CD4-positive, alpha-beta T cell (primary cell): Measurements from ENCODE around the gene MAP3K20. TPM values are rescaled to one million over a fixed set of nuclear protein-coding genes. Genes with fewer than 3 reads are reported as not detected.

ENCODE experiments used
- ATAC-seq: fragments of 200-7000 bp; cut with Tn5 transposase; one replicate; pipeline ENCODE4 v1.10.0; 2022; ENCODE audit warnings: mild to moderate bottlenecking; ENCODE audit not compliant: poor library complexity
- CTCF ChIA-PET: fragments of 350-600 bp; sonication (Branson Sonifier 250); formaldehyde crosslinking; loops from one replicate; lab custom pipeline; 2021; ENCODE audit warnings: antibody characterized with exemption, inconsistent platforms; lab: Charles Lee
- POLR2A ChIA-PET: fragments of 350-600 bp; sonication (Branson Sonifier 250); formaldehyde crosslinking; loops from one replicate; lab custom pipeline; 2021; ENCODE audit warnings: antibody characterized with exemption, inconsistent platforms; lab: Charles Lee
- DNase-seq, 14 experiments: peaks; one replicate each; pipeline ENCODE4 v3.0.0-alpha.2; 2013 to 2020; ENCODE audit warnings: mixed read lengths in 2 of 14
- H3K27ac ChIP-seq, 2 donors: one replicate each; pipeline versions ENCODE4 v1.5.1 to v1.7.0; 2013; ENCODE audit warnings: low read length in 2 of 2, low read depth in 1 of 2, mild to moderate bottlenecking in 1 of 2
- H3K27me3 ChIP-seq, 2 experiments: 1 replicate in 1 of 2; 2 replicates in 1 of 2; pipeline versions ENCODE4 v1.6.1 to v1.7.0; 2013; ENCODE audit warnings: low read length in 2 of 2, control low read depth in 1 of 2, mild to moderate bottlenecking in 1 of 2, moderate library complexity in 1 of 2; ENCODE audit not compliant: insufficient read depth in 2 of 2, control insufficient read depth in 1 of 2
- H3K36me3 ChIP-seq: one replicate; pipeline ENCODE4 v1.6.1; 2013; ENCODE audit warnings: low read length, control low read depth; ENCODE audit not compliant: insufficient read depth
- H3K4me1 ChIP-seq: one replicate; pipeline ENCODE4 v1.6.1; 2013; ENCODE audit warnings: low read length, control low read depth; ENCODE audit not compliant: insufficient read depth
- H3K4me3 ChIP-seq: one replicate; pipeline ENCODE4 v1.5.1; 2013; ENCODE audit warnings: mild to moderate bottlenecking, low read length, moderate library complexity
- H3K9me3 ChIP-seq, 2 experiments: 1 replicate in 1 of 2; 2 replicates in 1 of 2; pipeline versions ENCODE4 v1.6.1 to v1.7.0; 2013; ENCODE audit warnings: low read length in 2 of 2, mild to moderate bottlenecking in 2 of 2, control low read depth in 1 of 2, moderate library complexity in 1 of 2; ENCODE audit not compliant: control insufficient read depth in 1 of 2, insufficient read depth in 1 of 2
- H3K27ac Mint-ChIP-seq: one replicate; pipeline ENCODE4 v1.8.0; 2020; ENCODE audit warnings: mixed read lengths
- H3K27me3 Mint-ChIP-seq: one replicate; pipeline ENCODE4 v1.8.0; 2021; ENCODE audit warnings: mixed read lengths
- H3K36me3 Mint-ChIP-seq: one replicate; pipeline ENCODE4 v1.8.0; 2021; ENCODE audit warnings: low read depth, mixed read lengths
- H3K4me1 Mint-ChIP-seq: one replicate; pipeline ENCODE4 v1.8.0; 2021; ENCODE audit warnings: low read depth, mixed read lengths
- H3K4me3 Mint-ChIP-seq: one replicate; pipeline ENCODE4 v1.8.0; 2020; ENCODE audit warnings: mild to moderate bottlenecking, mixed read lengths
- H3K9me3 Mint-ChIP-seq: one replicate; pipeline ENCODE4 v1.8.0; 2020; ENCODE audit warnings: mixed read lengths
- CTCF ChIP-seq: fragments of 200-600 bp; IDR thresholded peaks from one replicate; pipeline ENCODE4 v1.8.0; 2022; ENCODE audit warnings: antibody characterized with exemption, mild to moderate bottlenecking
- intact Hi-C, 2 experiments: fragments of 100-400 bp; cut with DNase I in 1 of 2; cut with micrococcal nuclease in 1 of 2; formaldehyde crosslinking; loops; one replicate each; pipeline versions ENCODE4 v1.15.1 to v1.9.0; 2023 to 2025; cut with DNase I, micrococcal nuclease
- total RNA-seq, 174 experiments: library from RNA in 2 of 174; stranded (reverse) in 2 of 174; gene quantifications; one replicate each; pipeline ENCODE4 v1.2.3 and lab custom pipeline; 2021 to 2026

MAP3K20 gene
- total RNA-seq, 2 experiments from 2014 or later, result 0.36 to 0.39 TPM

DNA sequence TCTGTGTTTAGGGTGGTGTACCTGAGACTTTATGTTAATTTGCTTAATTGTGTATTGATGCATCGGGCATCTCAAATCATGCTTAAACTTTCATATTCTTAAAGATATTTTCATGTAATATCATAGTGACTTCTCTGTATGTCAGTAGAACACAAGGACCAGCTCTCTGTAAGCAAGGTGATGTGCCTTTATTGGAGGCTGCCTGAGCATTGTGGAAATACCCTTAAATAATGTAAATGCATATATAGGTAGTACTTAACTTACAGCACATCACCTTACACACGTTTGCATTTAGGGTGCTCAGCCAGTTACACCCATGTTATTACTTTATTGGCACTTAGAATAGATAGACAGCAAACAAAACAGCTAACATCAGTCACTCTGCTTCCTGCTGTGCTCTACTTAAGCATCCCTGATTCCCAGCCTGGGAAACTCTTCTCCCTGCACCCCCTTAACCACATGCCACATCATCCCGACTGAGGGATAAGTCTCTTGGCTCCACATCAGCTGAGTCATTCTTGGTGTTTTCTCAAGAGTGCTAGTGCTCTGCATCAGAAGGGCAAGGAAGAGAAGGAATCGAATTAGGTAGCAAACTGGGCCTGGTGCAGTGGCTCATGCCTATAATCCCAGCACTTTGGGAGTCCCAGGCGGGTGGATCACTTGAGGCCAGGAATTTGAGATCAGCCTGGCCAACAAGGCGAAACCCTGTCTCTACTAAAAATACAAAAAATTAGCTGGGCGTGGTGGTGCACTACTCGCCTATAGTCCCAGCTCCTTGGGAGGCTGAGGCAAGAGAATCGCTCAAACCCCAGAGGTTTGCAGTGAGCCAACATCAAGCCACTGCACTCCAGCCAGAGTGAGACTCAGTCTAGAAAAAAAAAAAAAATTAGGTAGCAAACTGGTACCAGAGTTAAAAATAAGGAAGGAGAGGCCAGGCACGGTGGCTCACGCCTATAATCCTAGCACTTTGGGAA lies 108.7 kb downstream of the MAP3K20 start:
- Mint-ChIP-seq H3K9me3 (no peaks in the 10 kb centered on the region), H3K27me3 (no peaks in the 10 kb centered on the region), H3K27ac (no peak overlapping the region), H3K36me3 (no peaks in the 10 kb centered on the region), H3K4me3 (no peak overlapping the region), H3K4me1 (no peaks in the 10 kb centered on the region)
- H3K27me3 ChIP-seq, result no peaks in the 10 kb centered on the region
- no peaks in the 10 kb centered on the region for H3K36me3 ChIP-seq
- H3K4me1 ChIP-seq, result no peaks in the 10 kb centered on the region
- ChIA-PET CTCF (no interaction called here), POLR2A (no interaction called here)
- no peak overlapping the region for H3K27ac ChIP-seq
- no peak for DNase-seq
- peaks cover 0 to 4% of the 10 kb centered on the region in 2 experiments for H3K9me3 ChIP-seq
- no peak for ATAC-seq
- TF ChIP-seq CTCF, result no peak
- no peak overlapping the region for H3K4me3 ChIP-seq
- intact Hi-C loops, result no loop called here

- POLR2A ChIA-PET, result no interaction called here
- no peak for ATAC-seq
- no peaks in the 10 kb centered on the region for H3K4me1 Mint-ChIP-seq
Measured at GRCh38 chr2:173185437-173185836, 109.8 kb downstream of the MAP3K20 start.

More at GRCh38 chr2:173185437-173185836, 109.8 kb downstream of the MAP3K20 start:
- no peak overlapping the region for H3K27ac ChIP-seq
- H3K4me3 ChIP-seq, result no peak overlapping the region
- CTCF ChIA-PET, result no interaction called here
- peaks cover 0 to 1% of the 10 kb centered on the region in 2 experiments for H3K9me3 ChIP-seq
- Mint-ChIP-seq H3K36me3 (no peaks in the 10 kb centered on the region), H3K9me3 (no peaks in the 10 kb centered on the region), H3K27me3 (no peaks in the 10 kb centered on the region), H3K27ac (no peak overlapping the region), H3K4me3 (no peak overlapping the region)
- no peak for TF ChIP-seq CTCF
- H3K36me3 ChIP-seq, result no peaks in the 10 kb centered on the region
- no peak for DNase-seq
- no peaks in the 10 kb centered on the region for H3K4me1 ChIP-seq
- intact Hi-C loops, result no loop called here
- no peaks in the 10 kb centered on the region for H3K27me3 ChIP-seq
